ENCODE data around the gene TBC1D19. TPM values are rescaled to one million over a fixed set of nuclear protein-coding genes. Genes with fewer than 3 reads are reported as not detected.

The TBC1D19 gene
- total and polyA plus RNA-seq, 2 of the 4 experiments (the other 2 are of a cell fraction) = 9.9 to 17.6 TPM

DNA sequence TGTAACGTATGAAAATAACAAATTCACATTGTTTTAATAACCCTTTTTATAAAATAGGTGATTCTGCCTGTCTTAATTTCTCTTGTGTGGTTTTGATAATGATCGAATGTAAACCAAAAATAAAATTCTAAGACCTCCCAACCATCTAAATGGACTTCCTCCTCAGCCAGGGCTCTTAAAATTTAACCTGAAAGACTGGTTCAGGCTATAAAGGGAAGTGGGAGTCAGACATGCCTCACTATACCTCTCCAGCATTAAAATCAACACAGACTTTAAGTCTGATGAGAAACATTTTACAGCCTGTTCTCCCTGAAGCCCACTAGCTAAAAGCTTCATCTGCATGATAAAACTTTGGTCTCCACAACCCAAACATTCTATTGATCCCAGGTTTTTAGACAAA is 179.2 kb downstream of the TBC1D19 start:
- BruUV-seq (replicated peaks) = no TSS peak
- no peak overlapping the region for H4K8ac ChIP-seq (ENCODE audit: low read depth in 2 of 2, low read length in 2 of 2)
- H4K5ac ChIP-seq (ENCODE audit: low read depth, low read length) = no peak overlapping the region
- no peak overlapping the region for H3K56ac ChIP-seq (ENCODE audit: extremely low read depth, insufficient read depth, low read length)
- intact Hi-C loops (cut with micrococcal nuclease) (no loop called here), dilution Hi-C loops (cut with HindIII; ENCODE audit: low sequenced_read_pairs, unreplicated experiment) (no loop called here), in situ Hi-C loops (cut with MboI; ENCODE audit: low sequenced_read_pairs) (no loop called here)
- no peak overlapping the region for H3K4me2 ChIP-seq (ENCODE audit: low read depth, low read length)
- no peak overlapping the region for H3K18ac ChIP-seq (ENCODE audit: low read depth, low read length)
- TF ChIP-seq MXI1 (IDR thresholded peaks at IDR 0.05; ENCODE audit: borderline replicate concordance, low read depth, low read length) (no peak), RCOR1 (IDR thresholded peaks at IDR 0.05; ENCODE audit: insufficient replicate concordance, low read length) (no peak), BHLHE40 (IDR thresholded peaks at IDR 0.05; ENCODE audit: low read depth, low read length) (no peak), CEBPB (IDR thresholded peaks at IDR 0.05; ENCODE audit: low read depth, low read length) (no peak), MAZ (IDR thresholded peaks at IDR 0.05; ENCODE audit: borderline replicate concordance, low read depth, low read length) (no peak), CHD1 (IDR thresholded peaks at IDR 0.05; ENCODE audit: low read depth, low read length) (no peak), CTCF (conservative IDR thresholded peaks at IDR 0.05; ENCODE audit: low read depth, low read length) (no peak)
- WGBS, 2 experiments (ENCODE audit: extremely low coverage in 2 of 2, insufficient read length in 1 of 2) = no CpG with 5 or more reads among the region's 2 CpGs
- no peaks in the 10 kb centered on the region for H3K9me3 ChIP-seq (ENCODE audit: control insufficient read depth, insufficient read depth, low read length)
- H3K36me3 ChIP-seq (ENCODE audit: control insufficient read depth, insufficient read depth, low read length) = no peaks in the 10 kb centered on the region
- H3K23ac ChIP-seq (ENCODE audit: low read depth, low read length) = no peak overlapping the region
- no peak overlapping the region for H3K14ac ChIP-seq (replicated peaks; ENCODE audit: low read depth, low read length)
- H2BK15ac ChIP-seq (ENCODE audit: low read depth, low read length) = no peak overlapping the region
- no peak overlapping the region for H3K27ac ChIP-seq (ENCODE audit: insufficient read depth, low read length)
- no peaks in the 10 kb centered on the region for H3K79me1 ChIP-seq (ENCODE audit: low read depth in 1 of 2, low read length in 2 of 2)
- H4K20me1 ChIP-seq (ENCODE audit: insufficient read depth, low read length) = no peaks in the 10 kb centered on the region
- H2BK5ac ChIP-seq (ENCODE audit: low read depth, low read length, poor library complexity, severe bottlenecking) = no peak overlapping the region
- H4K91ac ChIP-seq (ENCODE audit: insufficient read depth, low read depth, low read length) = no peak overlapping the region
- no peak overlapping the region for H2BK20ac ChIP-seq (ENCODE audit: low read depth, low read length)
- DNase-seq (no peak), ATAC-seq (ENCODE audit: low read depth) (no peak)
- no peaks in the 10 kb centered on the region for H3K27me3 ChIP-seq (ENCODE audit: control insufficient read depth, insufficient read depth, low read length)
- H2AK9ac ChIP-seq (replicated peaks; ENCODE audit: low read depth, low read length, poor library complexity) = no peak overlapping the region
- no peak overlapping the region for H3K4ac ChIP-seq (ENCODE audit: low read depth, low read length)
- H3K9ac ChIP-seq (ENCODE audit: low read depth, low read length) = no peak overlapping the region
- no peak overlapping the region for H2AK5ac ChIP-seq (ENCODE audit: low read depth, low read length)
- no peak overlapping the region for H2AFZ ChIP-seq (replicated peaks; ENCODE audit: low read length, poor library complexity)
- ChIA-PET CTCF (no interaction called here), POLR2A (ENCODE audit: unreplicated experiment) (no interaction called here)
- no peak overlapping the region for H3K4me3 ChIP-seq (ENCODE audit: insufficient read depth, low read depth, low read length)
- H3K4me1 ChIP-seq (ENCODE audit: control insufficient read depth, insufficient read depth, low read length) = no peaks in the 10 kb centered on the region
- no peaks in the 10 kb centered on the region for H3K9me1 ChIP-seq (ENCODE audit: insufficient read depth, low read length)
- H2BK120ac ChIP-seq (ENCODE audit: low read depth, low read length) = no peak overlapping the region

Measured in IMR-90 (cell line).